Ascending aorta (tissue), 2 donors: Measurements from ENCODE around the gene FAM20A. TPM values are rescaled to one million over a fixed set of nuclear protein-coding genes. Genes with fewer than 3 reads are reported as not detected.
"Not testable (repeated sequence)": the region's sequence is repeated elsewhere in the genome, so short reads cannot be mapped to it uniquely, and the experiment has no call there.

Source experiments
- DNase-seq, 2 donors: peaks; one replicate each; pipeline ENCODE4 v3.0.0-alpha.2; 2019; ENCODE audit warnings: low spot score in 2 of 2
- H3K27ac ChIP-seq, 2 donors: fragments of 200-600 bp; sonication (generic); one replicate each; pipeline ENCODE4 v1.5.1; 2016 to 2017; ENCODE audit warnings: mild to moderate bottlenecking in 1 of 2
- H3K27me3 ChIP-seq: fragments of 200-600 bp; sonication (generic); one replicate; pipeline ENCODE4 v1.5.1; 2017
- H3K36me3 ChIP-seq, 2 donors: fragments of 200-600 bp; sonication (generic); one replicate each; pipeline ENCODE4 v1.5.1; 2016
- H3K4me1 ChIP-seq, 2 donors: fragments of 200-600 bp; sonication (generic); one replicate each; pipeline ENCODE4 v1.5.1; 2016 to 2017; ENCODE audit warnings: mild to moderate bottlenecking in 1 of 2
- H3K4me3 ChIP-seq, 2 donors: fragments of 200-600 bp; sonication (generic); one replicate each; pipeline ENCODE4 v1.5.1; 2016 to 2017; ENCODE audit warnings: mild to moderate bottlenecking in 1 of 2
- H3K9me3 ChIP-seq, 2 donors: fragments of 200-600 bp; sonication (generic); one replicate each; pipeline ENCODE4 v1.5.1; 2016
- intact Hi-C: fragments of 100-400 bp; cut with DNase I; formaldehyde crosslinking; loops from one replicate; pipeline ENCODE4 v1.15.1; 2023
- total RNA-seq: library from RNA; depleted of rRNA; stranded (reverse); fragments of >200 nt; gene quantifications from one replicate; pipeline ENCODE4 v1.1.0, GENCODE V29; 2016
- TF ChIP-seq, protein P1 (sequence below), 3 experiments: fragments of 200-600 bp in 2 of 3; fragments of 450-650 bp in 1 of 3; sonication (generic) in 2 of 3; IDR thresholded peaks; one replicate each; pipeline ENCODE4 v1.5.1; 2016 to 2019; ENCODE audit warnings: antibody characterized with exemption in 3 of 3, mild to moderate bottlenecking in 1 of 3, moderate library complexity in 1 of 3

FAM20A gene
- total RNA-seq, 1 donor from 2014 or later = 60.0 TPM

DNA sequence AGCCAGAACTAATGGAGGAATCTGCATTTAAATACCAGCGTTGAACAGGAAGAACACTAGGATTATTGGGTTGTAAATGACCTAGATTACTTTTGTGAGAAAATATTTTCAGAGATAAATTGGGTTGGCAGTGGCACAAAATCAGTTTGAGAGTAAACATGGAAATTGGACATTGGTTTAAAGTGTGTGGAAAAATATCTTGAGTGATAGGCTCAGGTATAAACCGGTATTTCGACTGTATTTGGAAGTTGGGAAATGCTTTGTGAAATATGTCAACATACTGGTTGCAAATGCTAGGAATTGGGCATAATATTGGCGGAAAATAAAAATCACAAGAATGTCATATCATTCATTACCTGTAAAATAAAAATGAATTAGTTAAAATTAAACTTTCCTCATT is 73.9 kb downstream of the FAM20A start:
- H3K4me1 ChIP-seq = no peaks in the 10 kb centered on the region
- TF ChIP-seq, protein P1, sequence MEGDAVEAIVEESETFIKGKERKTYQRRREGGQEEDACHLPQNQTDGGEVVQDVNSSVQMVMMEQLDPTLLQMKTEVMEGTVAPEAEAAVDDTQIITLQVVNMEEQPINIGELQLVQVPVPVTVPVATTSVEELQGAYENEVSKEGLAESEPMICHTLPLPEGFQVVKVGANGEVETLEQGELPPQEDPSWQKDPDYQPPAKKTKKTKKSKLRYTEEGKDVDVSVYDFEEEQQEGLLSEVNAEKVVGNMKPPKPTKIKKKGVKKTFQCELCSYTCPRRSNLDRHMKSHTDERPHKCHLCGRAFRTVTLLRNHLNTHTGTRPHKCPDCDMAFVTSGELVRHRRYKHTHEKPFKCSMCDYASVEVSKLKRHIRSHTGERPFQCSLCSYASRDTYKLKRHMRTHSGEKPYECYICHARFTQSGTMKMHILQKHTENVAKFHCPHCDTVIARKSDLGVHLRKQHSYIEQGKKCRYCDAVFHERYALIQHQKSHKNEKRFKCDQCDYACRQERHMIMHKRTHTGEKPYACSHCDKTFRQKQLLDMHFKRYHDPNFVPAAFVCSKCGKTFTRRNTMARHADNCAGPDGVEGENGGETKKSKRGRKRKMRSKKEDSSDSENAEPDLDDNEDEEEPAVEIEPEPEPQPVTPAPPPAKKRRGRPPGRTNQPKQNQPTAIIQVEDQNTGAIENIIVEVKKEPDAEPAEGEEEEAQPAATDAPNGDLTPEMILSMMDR (IDR thresholded peaks at IDR 0.05) = no peak
- H3K27ac ChIP-seq = no peak overlapping the region
- intact Hi-C loops = no loop called here
- H3K36me3 ChIP-seq = peaks cover 89 to 95% of the 10 kb centered on the region in 2 donors
- no peak overlapping the region for H3K4me3 ChIP-seq
- no peak for DNase-seq
- H3K27me3 ChIP-seq = no peaks in the 10 kb centered on the region
- H3K9me3 ChIP-seq = no peaks in the 10 kb centered on the region

DNA sequence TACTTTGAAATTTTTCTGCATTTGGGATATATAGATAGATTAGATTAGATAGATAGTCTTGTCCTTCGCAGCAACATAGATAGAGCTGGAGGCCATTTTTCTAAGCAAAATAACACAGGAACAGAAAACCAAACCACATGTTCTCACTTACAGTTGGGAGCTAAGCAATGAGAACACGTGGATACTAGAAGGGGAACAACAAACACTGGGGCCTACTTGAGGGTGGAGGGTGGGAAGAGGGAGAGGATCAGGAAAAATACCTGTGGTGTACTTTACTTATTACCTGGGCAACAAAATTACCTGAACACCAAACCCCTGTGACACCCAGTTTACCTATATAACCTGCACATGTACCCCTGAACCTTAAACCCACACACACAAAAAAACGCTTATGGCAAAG is 74.6 kb downstream of the FAM20A start:
- TF ChIP-seq, protein P1 (IDR thresholded peaks at IDR 0.05) = no peak
- Histone ChIP-seq H3K36me3 (peaks cover 83 to 89% of the 10 kb centered on the region in 2 donors), H3K4me3 (no peak overlapping the region), H3K9me3 (no peaks in the 10 kb centered on the region), H3K27ac (no peak overlapping the region), H3K4me1 (no peaks in the 10 kb centered on the region), H3K27me3 (no peaks in the 10 kb centered on the region)
- intact Hi-C loops = no loop called here
- no peak for DNase-seq

DNA sequence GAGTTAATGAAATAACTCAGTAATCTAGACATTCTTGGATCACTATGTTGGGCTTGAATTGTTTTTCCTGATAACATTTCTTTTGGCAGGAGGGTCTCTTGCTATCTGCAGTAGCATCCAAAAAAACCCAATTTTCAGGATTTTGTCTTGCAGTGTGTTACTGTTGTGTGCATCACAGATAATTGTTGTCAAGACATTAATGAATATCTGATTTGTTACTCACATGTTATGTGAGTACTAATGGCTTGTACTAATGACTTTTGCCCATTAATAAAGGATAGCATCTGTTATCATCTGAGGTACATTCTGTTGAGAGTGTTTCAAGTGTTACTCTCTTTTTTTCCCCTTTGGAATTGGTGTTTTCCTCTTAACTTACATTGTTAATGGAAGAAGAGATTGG is 78.9 kb downstream of the FAM20A start:
- Histone ChIP-seq H3K27ac (no peak overlapping the region), H3K4me1 (peaks cover 0 to 2% of the 10 kb centered on the region in 2 donors), H3K27me3 (no peaks in the 10 kb centered on the region), H3K9me3 (no peaks in the 10 kb centered on the region), H3K4me3 (no peak overlapping the region), H3K36me3 (peaks cover 49 to 71% of the 10 kb centered on the region in 2 donors)
- DNase-seq = no peak
- TF ChIP-seq, protein P1 (IDR thresholded peaks at IDR 0.05) = no peak
- intact Hi-C loops = no loop called here

DNA sequence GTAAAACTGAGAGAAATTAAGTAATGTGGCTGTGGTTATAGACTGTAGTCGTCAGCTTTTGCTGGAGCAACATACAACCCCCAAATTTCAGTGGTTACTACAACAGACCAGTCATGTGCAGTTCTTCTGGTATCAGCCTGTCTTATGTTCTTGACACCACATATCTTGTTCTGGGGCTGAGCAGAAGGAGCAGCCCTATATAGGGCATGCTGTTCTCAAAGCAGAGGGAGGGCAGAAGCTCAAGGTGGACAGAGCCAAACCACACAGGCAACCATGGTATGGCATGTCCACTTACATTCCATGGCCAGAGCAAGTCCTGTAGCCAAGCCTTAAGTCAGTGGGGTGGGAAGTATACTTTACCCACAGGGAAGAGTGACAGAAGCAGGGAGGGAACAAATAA is 81.3 kb downstream of the FAM20A start:
- Histone ChIP-seq H3K36me3 (peaks cover 26 to 58% of the 10 kb centered on the region in 2 donors), H3K4me1 (peaks cover 0 to 13% of the 10 kb centered on the region in 2 donors), H3K4me3 (no peak overlapping the region), H3K27me3 (no peaks in the 10 kb centered on the region), H3K27ac (no peak overlapping the region), H3K9me3 (no peaks in the 10 kb centered on the region)
- TF ChIP-seq, protein P1 (IDR thresholded peaks at IDR 0.05) = no peak
- intact Hi-C loops = no loop called here
- DNase-seq = no peak

DNA sequence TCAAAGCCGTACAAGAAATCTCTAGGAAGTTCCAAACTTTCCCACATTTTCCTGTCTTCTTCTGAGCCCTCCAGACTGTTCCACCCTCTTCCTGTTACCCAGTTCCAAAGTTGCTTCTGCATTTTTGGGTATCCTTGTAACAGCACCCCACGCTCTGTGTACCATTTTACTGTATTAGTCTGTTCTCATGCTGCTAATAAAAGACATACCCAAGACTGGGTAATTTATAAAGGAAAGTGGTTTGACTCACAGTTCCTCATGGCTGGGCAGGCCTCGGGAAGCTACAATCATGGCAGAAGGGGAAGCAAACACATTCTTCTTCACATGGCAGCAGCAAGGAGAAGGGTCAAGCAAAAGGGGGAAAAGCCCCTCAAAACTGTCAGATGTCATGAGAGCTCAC is 82.1 kb downstream of the FAM20A start:
- H3K4me1 ChIP-seq = peaks cover 0 to 18% of the 10 kb centered on the region in 2 donors
- H3K9me3 ChIP-seq, H3K27ac ChIP-seq, DNase-seq, intact Hi-C loops, H3K4me3 ChIP-seq, H3K27me3 ChIP-seq: not testable (repeated sequence)
- peaks cover 23 to 50% of the 10 kb centered on the region in 2 donors for H3K36me3 ChIP-seq

DNA sequence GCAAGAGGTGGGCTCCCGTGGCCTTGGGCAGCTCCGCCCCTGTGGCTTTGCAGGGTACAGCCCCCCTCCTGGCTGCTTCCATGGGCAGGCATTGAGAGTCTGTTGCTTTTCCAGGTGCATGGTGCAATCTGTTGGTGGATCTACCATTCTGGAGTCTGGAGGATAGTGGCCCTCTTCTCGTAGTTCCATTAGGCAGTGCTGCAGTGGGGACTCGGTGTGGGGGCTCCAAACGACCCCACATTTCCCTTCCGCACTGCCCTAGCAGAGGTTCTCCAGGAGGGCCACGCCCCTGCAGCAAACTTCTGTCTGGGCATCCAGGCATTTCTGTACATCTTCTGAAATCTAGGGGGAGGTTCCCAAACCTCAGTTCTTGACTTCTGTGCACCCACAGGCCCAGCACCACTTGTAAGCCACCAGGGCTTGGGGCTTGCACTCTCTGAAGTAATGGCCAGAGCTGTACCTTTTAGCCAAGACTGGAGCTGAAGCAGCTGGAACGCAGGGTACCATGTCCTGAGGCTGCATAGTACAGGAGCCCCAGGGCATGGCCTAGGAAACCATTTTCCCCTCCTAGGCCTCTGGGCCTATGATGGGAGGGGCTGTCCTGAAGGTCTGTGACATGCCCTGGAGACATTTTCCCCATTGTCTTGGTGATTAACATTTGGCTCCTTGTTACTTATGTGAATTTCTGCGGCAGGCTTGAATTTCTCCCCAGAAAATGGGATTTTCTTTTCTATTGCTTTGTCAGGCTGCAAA is 82.9 kb downstream of the FAM20A start:
- Histone ChIP-seq H3K27me3 (no peaks in the 10 kb centered on the region), H3K9me3 (no peaks in the 10 kb centered on the region), H3K27ac (no peak overlapping the region), H3K4me3 (no peak overlapping the region), H3K36me3 (peaks cover 17 to 42% of the 10 kb centered on the region in 2 donors), H3K4me1 (peaks cover 0 to 25% of the 10 kb centered on the region in 2 donors)
- TF ChIP-seq, protein P1 (IDR thresholded peaks at IDR 0.05) = no peak
- intact Hi-C loops = no loop called here
- no peak for DNase-seq

DNA sequence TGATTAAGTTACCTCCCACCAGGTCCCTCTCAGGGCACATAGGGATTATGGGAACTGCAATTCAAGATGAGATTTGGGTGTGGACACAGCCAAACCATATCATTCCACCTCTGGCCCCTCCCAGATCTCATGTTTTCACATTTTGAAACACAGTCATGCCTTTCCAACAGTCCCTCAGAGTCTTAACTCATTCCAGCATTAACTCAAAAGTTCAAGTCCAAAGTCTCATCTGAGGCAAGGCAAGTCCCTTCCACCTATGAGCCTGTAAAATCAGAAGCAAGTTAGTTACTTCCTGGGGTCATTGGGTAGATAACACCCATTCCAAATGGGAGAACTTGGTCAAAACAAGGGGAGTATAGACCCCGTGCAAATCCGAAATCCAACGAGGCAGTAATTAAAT is 83.6 kb downstream of the FAM20A start:
- Histone ChIP-seq H3K4me1 (peaks cover 0 to 25% of the 10 kb centered on the region in 2 donors), H3K36me3 (peaks cover 10 to 36% of the 10 kb centered on the region in 2 donors)
- H3K4me3 ChIP-seq, intact Hi-C loops, DNase-seq, H3K27ac ChIP-seq, H3K9me3 ChIP-seq, H3K27me3 ChIP-seq: not testable (repeated sequence)
